GM12801 (cell line): Measurements from ENCODE around the gene EVC2.

ENCODE experiments used
- TF ChIP-seq, protein P1 (sequence below): IDR thresholded peaks from one replicate; pipeline ENCODE4 v1.5.1; 2011; ENCODE audit warnings: control low read depth; ENCODE audit not compliant: insufficient read length; ENCODE audit errors: extremely low read depth

The EVC2 gene

DNA sequence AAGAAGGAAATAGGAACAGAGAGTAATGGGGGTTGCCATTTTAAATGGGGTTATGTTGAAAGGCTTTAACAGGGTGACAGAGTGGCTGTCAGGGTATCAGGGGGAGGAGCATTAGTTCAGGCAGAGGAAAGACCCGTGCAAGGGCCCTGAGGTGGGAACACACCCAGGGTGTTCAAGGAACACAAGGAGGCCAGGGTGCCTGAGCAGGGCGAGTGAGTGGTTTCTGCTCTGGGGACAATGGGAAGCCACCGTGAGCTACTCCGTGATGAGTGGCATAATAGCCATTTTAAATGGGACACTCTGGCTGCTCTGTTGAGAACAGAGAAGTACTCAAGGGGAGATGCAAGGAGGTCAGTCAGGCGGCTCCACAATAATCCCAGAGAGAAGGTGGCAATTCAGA is 4.5 kb downstream of the EVC2 start:
- TF ChIP-seq, protein P1, sequence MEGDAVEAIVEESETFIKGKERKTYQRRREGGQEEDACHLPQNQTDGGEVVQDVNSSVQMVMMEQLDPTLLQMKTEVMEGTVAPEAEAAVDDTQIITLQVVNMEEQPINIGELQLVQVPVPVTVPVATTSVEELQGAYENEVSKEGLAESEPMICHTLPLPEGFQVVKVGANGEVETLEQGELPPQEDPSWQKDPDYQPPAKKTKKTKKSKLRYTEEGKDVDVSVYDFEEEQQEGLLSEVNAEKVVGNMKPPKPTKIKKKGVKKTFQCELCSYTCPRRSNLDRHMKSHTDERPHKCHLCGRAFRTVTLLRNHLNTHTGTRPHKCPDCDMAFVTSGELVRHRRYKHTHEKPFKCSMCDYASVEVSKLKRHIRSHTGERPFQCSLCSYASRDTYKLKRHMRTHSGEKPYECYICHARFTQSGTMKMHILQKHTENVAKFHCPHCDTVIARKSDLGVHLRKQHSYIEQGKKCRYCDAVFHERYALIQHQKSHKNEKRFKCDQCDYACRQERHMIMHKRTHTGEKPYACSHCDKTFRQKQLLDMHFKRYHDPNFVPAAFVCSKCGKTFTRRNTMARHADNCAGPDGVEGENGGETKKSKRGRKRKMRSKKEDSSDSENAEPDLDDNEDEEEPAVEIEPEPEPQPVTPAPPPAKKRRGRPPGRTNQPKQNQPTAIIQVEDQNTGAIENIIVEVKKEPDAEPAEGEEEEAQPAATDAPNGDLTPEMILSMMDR = no peak

- TF ChIP-seq, protein P1 = no peak
Observed at GRCh38 chr4:5701971-5702370, 6.4 kb downstream of the EVC2 start.

DNA sequence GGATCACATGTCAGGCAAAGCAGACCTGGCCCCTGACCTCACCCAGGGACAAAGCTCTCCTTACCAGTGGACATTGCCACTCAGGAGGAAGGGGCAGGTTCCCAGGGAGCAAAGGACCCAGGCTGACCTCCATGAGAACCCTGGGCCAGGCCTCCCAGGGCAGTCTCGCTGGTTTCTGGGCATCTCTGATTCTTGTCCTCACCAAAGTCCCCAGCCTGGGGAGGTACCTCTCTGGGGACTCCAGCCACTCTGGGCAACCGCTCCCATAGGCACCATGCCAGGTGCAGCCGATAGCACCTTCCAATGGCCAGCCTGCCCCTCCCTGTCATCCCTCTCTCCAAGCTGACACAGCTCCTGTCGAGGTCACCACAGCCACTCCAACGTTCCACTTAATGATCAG is 7.9 kb downstream of the EVC2 start:
- TF ChIP-seq, protein P1 = no peak

GRCh38 chr4:5696341-5696740 is 12.0 kb downstream of the EVC2 start:
- TF ChIP-seq, protein P1 = no peak

GRCh38 chr4:5693871-5694270 is 14.5 kb downstream of the EVC2 start:
- TF ChIP-seq, protein P1 = no peak

DNA sequence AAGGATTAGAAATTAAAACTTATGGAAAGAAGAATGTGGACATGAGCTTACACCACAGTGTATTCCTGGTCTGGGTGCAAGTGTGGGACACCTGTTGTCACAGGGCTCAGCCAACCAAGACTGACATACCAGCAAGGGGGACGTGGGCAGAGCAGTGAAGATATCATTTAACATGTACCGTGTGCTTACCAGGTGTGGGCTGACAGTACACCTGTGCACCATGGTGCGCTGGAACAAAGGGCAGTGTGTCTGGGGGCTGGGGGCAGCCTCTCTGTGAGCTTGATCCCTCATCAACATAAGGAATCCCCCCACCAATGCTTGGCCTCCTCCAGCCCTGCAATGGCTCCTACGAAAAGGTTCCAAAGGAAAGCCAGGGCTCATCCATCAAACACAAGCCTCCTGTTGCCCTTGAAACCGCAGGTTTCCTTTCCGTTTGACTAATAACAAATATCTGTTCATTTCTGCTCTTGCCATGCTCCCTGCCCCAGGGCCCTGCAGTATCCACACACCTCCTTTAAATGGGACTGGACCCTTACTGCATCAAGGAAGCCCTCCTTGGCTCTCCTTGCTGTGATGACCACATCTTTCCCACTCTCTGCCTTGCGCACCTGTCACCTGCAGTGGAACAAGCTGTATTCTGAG is 16.7 kb downstream of the EVC2 start:
- TF ChIP-seq, protein P1 = no peak

DNA sequence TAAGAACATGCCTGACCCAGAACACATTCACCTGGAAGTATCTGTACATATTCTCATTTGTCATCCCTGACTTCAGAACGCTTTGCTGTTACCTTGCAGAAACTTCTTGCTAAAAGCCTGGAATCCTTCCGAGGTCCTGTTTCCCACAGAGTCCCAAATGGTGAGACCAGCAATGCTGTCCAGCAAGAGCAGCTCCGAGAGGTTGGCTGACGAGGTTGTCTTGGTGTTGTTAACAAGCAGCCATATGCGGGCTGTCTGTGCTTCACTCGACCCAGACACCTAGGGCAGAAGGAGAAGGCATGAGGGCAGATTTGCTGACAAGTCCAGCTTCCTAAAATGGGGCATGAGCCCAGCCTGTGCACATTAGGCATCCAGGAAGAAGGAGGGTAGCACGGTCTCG is 19.3 kb downstream of the EVC2 start:
- TF ChIP-seq, protein P1 = no peak
